HepG2 (cell line): ENCODE measurements around the gene PRR23C. TPM values are rescaled to one million over a fixed set of nuclear protein-coding genes. Genes with fewer than 3 reads are reported as not detected.

ENCODE experiments used
- ATAC-seq: fragments of 200-7000 bp; cut with Tn5 transposase; 3 replicates; pipeline ENCODE4 v1.9.1; 2020; ENCODE audit warnings: mild to moderate bottlenecking, moderate library complexity
- BruUV-seq: library from RNA; stranded (reverse); fragments of 400-500 nt; replicated peaks from 2 replicates; lab custom pipeline; 2021; lab: Mats Ljungman, UMichigan
- CTCF ChIA-PET: fragments of 300-600 bp; formaldehyde crosslinking; extraction: SDS; loops from one replicate; lab custom pipeline; 2021; ENCODE audit warnings: low total read pairs, inconsistent platforms, low intra/inter-chr PET ratio; lab: Yijun Ruan, JAX
- POLR2A ChIA-PET: fragments of 350-600 bp; sonication (Branson Sonifier 250); formaldehyde crosslinking; loops from one replicate; lab custom pipeline; 2020; ENCODE audit warnings: antibody characterized with exemption, inconsistent platforms; lab: Yijun Ruan, JAX
- DNase-seq: peaks from one replicate; pipeline ENCODE4 v3.0.0-alpha.2; 2015; ENCODE audit warnings: low spot score
- FAIRE-seq: peaks from 3 replicates; lab custom pipeline; 2011; peaks lifted over from hg19 to GRCh38; lab: Jason Lieb, UNC
- H2AFZ ChIP-seq: one replicate; pipeline ENCODE4 v1.6.1; 2011; ENCODE audit warnings: low read length, inconsistent platforms
- H3K27ac ChIP-seq: fragments of 300-600 bp; 3 replicates; pipeline ENCODE4 v1.8.0; 2011; ENCODE audit warnings: mixed run types, mild to moderate bottlenecking, mixed read lengths, low read length, inconsistent platforms; ENCODE audit not compliant: insufficient read depth; ENCODE audit errors: extremely low read length
- H3K27me3 ChIP-seq, 2 experiments: fragments of 200-600 bp in 1 of 2; 2 replicates in 1 of 2; 3 replicates in 1 of 2; pipeline versions ENCODE4 v1.6.0 to v1.8.0; 2011; ENCODE audit warnings: low read length in 2 of 2, mild to moderate bottlenecking in 2 of 2, moderate library complexity in 2 of 2, inconsistent platforms in 1 of 2; ENCODE audit not compliant: insufficient read depth in 2 of 2, control insufficient read depth in 1 of 2
- H3K36me3 ChIP-seq, 2 experiments: fragments of 200-600 bp in 1 of 2; replicated peaks in 1 of 2; 2 replicates in 1 of 2; 3 replicates in 1 of 2; pipeline versions ENCODE4 v1.5.1 to v1.8.0; 2011; ENCODE audit warnings: low read length in 2 of 2, inconsistent platforms in 1 of 2; ENCODE audit not compliant: insufficient read depth in 2 of 2, control insufficient read depth in 1 of 2
- H3K4me1 ChIP-seq: 2 replicates; pipeline ENCODE4 v1.5.1; 2012; ENCODE audit warnings: low read length, inconsistent platforms; ENCODE audit not compliant: insufficient read depth
- H3K4me2 ChIP-seq: 2 replicates; pipeline ENCODE4 v1.6.0; 2011; ENCODE audit warnings: low read depth, low read length, inconsistent platforms
- H3K4me3 ChIP-seq, 3 experiments: fragments of 200-600 bp in 1 of 3; sonication (generic), shearing (Covaris generic) in 1 of 3; replicated peaks in 1 of 3; 2 replicates each; pipeline ENCODE4 v1.5.1; 2011 to 2016; ENCODE audit warnings: low read length in 3 of 3, inconsistent platforms in 2 of 3, low read depth in 2 of 3, mild to moderate bottlenecking in 2 of 3, control low read depth in 1 of 3, mixed read lengths in 1 of 3; ENCODE audit not compliant: insufficient read depth in 1 of 3
- H3K79me2 ChIP-seq: one replicate; pipeline ENCODE4 v1.6.1; 2011; ENCODE audit warnings: low read length, inconsistent platforms; ENCODE audit not compliant: insufficient read depth
- H3K9ac ChIP-seq: 2 replicates; pipeline ENCODE4 v1.6.0; 2011; ENCODE audit warnings: mild to moderate bottlenecking, low read depth, low read length, inconsistent platforms; ENCODE audit not compliant: insufficient read depth
- H3K9me3 ChIP-seq: 2 replicates; pipeline ENCODE4 v1.5.1; 2012; ENCODE audit warnings: mild to moderate bottlenecking, low read length
- H4K20me1 ChIP-seq: 2 replicates; pipeline ENCODE4 v1.6.0; 2011; ENCODE audit warnings: inconsistent platforms, mild to moderate bottlenecking, low read length, moderate library complexity; ENCODE audit not compliant: insufficient read depth
- ADNP ChIP-seq: sonication (generic); formaldehyde crosslinking; IDR thresholded peaks from 2 replicates; pipeline ENCODE4 v1.4.0; 2020; ENCODE audit warnings: missing genetic modification reagents
- AGO2 ChIP-seq: fragments of 200-400 bp; formaldehyde crosslinking; optimal IDR thresholded peaks from 2 replicates; pipeline ENCODE3; 2017; ENCODE audit warnings: mild to moderate bottlenecking, low read depth, low read length, moderate library complexity
- ASH2L ChIP-seq: fragments of 300-600, 200-600 bp; sonication (generic); IDR thresholded peaks from 2 replicates; pipeline ENCODE4 v1.7.0; 2017; ENCODE audit warnings: low read depth, mild to moderate bottlenecking, moderate library complexity, mixed read lengths, low read length; ENCODE audit not compliant: insufficient read length
- FOXO1 ChIP-seq: sonication (generic); formaldehyde crosslinking; IDR thresholded peaks from 2 replicates; pipeline ENCODE4 v1.4.0; 2020; ENCODE audit warnings: missing genetic modification reagents
- HMG20B ChIP-seq: conservative IDR thresholded peaks from 2 replicates; pipeline ENCODE4 v1.6.1; 2016; ENCODE audit warnings: missing genetic modification reagents, missing compliant biosample characterization
- KDM1A ChIP-seq: IDR thresholded peaks from 2 replicates; pipeline ENCODE4 v1.6.1; 2016; ENCODE audit warnings: missing compliant biosample characterization
- KDM3A ChIP-seq: IDR thresholded peaks from 2 replicates; pipeline ENCODE4 v1.6.1; 2018; ENCODE audit warnings: low read depth, missing compliant biosample characterization
- MYPOP ChIP-seq: sonication (generic); formaldehyde crosslinking; IDR thresholded peaks from 2 replicates; pipeline ENCODE4 v1.8.1; 2023; ENCODE audit warnings: mild to moderate bottlenecking, moderate library complexity, missing genetic modification reagents
- NFE2L1 ChIP-seq: sonication (generic); formaldehyde crosslinking; IDR thresholded peaks from 2 replicates; pipeline ENCODE4 v1.4.0; 2020; ENCODE audit warnings: missing genetic modification reagents, mild to moderate bottlenecking, borderline replicate concordance
- NFKBIZ ChIP-seq: IDR thresholded peaks from 2 replicates; pipeline ENCODE4 v1.6.1; 2018; ENCODE audit warnings: missing genetic modification reagents, missing compliant biosample characterization
- POLR2G ChIP-seq: fragments of 200-400 bp; formaldehyde crosslinking; IDR thresholded peaks from 2 replicates; pipeline ENCODE4 v1.6.1; 2018; ENCODE audit warnings: mild to moderate bottlenecking, low read depth, low read length, moderate library complexity
- SETDB1 ChIP-seq: sonication (generic); formaldehyde crosslinking; IDR thresholded peaks from 2 replicates; pipeline ENCODE4 v1.5.1; 2020; ENCODE audit warnings: missing genetic modification reagents, mild to moderate bottlenecking, borderline replicate concordance
- ZFP1 ChIP-seq: IDR thresholded peaks from 2 replicates; pipeline ENCODE4 v1.6.1; 2016
- ZFP37 ChIP-seq: sonication (generic); formaldehyde crosslinking; IDR thresholded peaks from 2 replicates; pipeline ENCODE4 v1.4.0; 2020; ENCODE audit warnings: missing genetic modification reagents, borderline replicate concordance
- ZNF513 ChIP-seq: sonication (generic); formaldehyde crosslinking; conservative IDR thresholded peaks from 2 replicates; pipeline ENCODE4 v1.5.0; 2020; ENCODE audit warnings: missing genetic modification reagents
- ZNF530 ChIP-seq: sonication (generic); formaldehyde crosslinking; IDR thresholded peaks from 2 replicates; pipeline ENCODE4 v1.5.0; 2020; ENCODE audit warnings: low read depth, mild to moderate bottlenecking, missing genetic modification reagents
- ZNF773 ChIP-seq: sonication (generic); formaldehyde crosslinking; IDR thresholded peaks from 2 replicates; pipeline ENCODE4 v1.4.0; 2020; ENCODE audit warnings: missing genetic modification reagents, borderline replicate concordance
- ZSCAN9 ChIP-seq: IDR thresholded peaks from 2 replicates; pipeline ENCODE4 v1.6.1; 2016; ENCODE audit warnings: borderline replicate concordance
- WGBS: methylation state at CpG from one replicate; pipeline ENCODE4 v1.1.6; 2017; ENCODE audit warnings: low lambda C conversion rate; 5-methylcytosine and 5-hydroxymethylcytosine counted together
- in situ Hi-C: cut with HindIII; loops from 2 replicates; pipeline ENCODE4 v1.10.0; 2017; ENCODE audit warnings: low pct_unique_long_range_greater_than_20kb; ENCODE audit not compliant: extremely low pct_ligation_motif_present
- intact Hi-C: fragments of 100-400 bp; cut with micrococcal nuclease; formaldehyde crosslinking; loops from one replicate; pipeline ENCODE4 v1.10.0; 2022; ENCODE audit not compliant: unreplicated experiment
- polyA plus RNA-seq, 8 experiments: library from polyadenylated mRNA; depleted of rRNA in 3 of 8; stranded (reverse) in 7 of 8; unstranded in 1 of 8; fragments of >200 nt; fragmentation: Illumina TruSeq in 4 of 8; extraction: Trizol in 4 of 8; gene quantifications; 2 replicates each; pipeline versions ENCODE4 v1.2.1 to v1.2.3, GENCODE V29; 2011 to 2016; ENCODE audit warnings: low read depth in 4 of 8, missing spikeins in 1 of 8, mixed read lengths in 1 of 8; ENCODE audit not compliant: insufficient read depth in 1 of 8
- total RNA-seq, 5 experiments: library from RNA; depleted of rRNA; stranded (reverse); fragments of >200 nt; fragmentation: Illumina TruSeq; extraction: Trizol; gene quantifications; 2 replicates each; pipeline ENCODE4 v1.2.3, GENCODE V29; 2016; ENCODE audit warnings: low read depth in 1 of 5

The PRR23C gene
- total and polyA plus RNA-seq, 2 of the 13 experiments (the other 11 are each of a cell fraction or from before 2014, with no cell fraction given), result not detected

GRCh38 chr3:139087621-139088020 lies 42.9 kb upstream of the PRR23C start:
- no peak for DNase-seq
- no peaks in the 10 kb centered on the region for H3K4me1 ChIP-seq
- H3K36me3 ChIP-seq, result no peaks in the 10 kb centered on the region
- BruUV-seq, result no TSS peak
- H2AFZ ChIP-seq, result no peak overlapping the region
- H3K9me3 ChIP-seq, result no peaks in the 10 kb centered on the region
- H3K4me3 ChIP-seq, result no peak overlapping the region
- no peaks in the 10 kb centered on the region for H4K20me1 ChIP-seq
- no peak overlapping the region for H3K9ac ChIP-seq
- no peak for ATAC-seq
- no peak overlapping the region for H3K27ac ChIP-seq
- no peak overlapping the region for H3K4me2 ChIP-seq
- no peak for FAIRE-seq
- no peaks in the 10 kb centered on the region; a peak in 1 of 5 replicates for H3K27me3 ChIP-seq
- under 1% methylated on average over 4 of the region's 4 CpGs for WGBS
- in situ Hi-C loops (no loop called here), intact Hi-C loops (no loop called here)
- H3K79me2 ChIP-seq, result no peaks in the 10 kb centered on the region
- ChIA-PET POLR2A (no interaction called here), CTCF (no interaction called here)
- no peak for TF ChIP-seq ZSCAN9 (CRISPR knock-in tag)
- no peak for TF ChIP-seq KDM1A (CRISPR knock-in tag)
- TF ChIP-seq NFE2L1 (CRISPR knock-in tag), result no peak
- TF ChIP-seq ZNF530 (CRISPR knock-in tag), result no peak
- no peak for TF ChIP-seq HMG20B (CRISPR knock-in tag)
- no peak for TF ChIP-seq ADNP (CRISPR knock-in tag)
- no peak for TF ChIP-seq AGO2
- TF ChIP-seq SETDB1 (CRISPR knock-in tag), result no peak
- TF ChIP-seq ASH2L, result no peak

- no peak overlapping the region for H3K27ac ChIP-seq
- H3K9me3 ChIP-seq, result no peaks in the 10 kb centered on the region
- intact Hi-C loops (no loop called here), in situ Hi-C loops (no loop called here)
- no peak overlapping the region for H3K4me2 ChIP-seq
- no peak for ATAC-seq
- no peak overlapping the region for H3K9ac ChIP-seq
- H4K20me1 ChIP-seq, result no peaks in the 10 kb centered on the region
- no peaks in the 10 kb centered on the region for H3K79me2 ChIP-seq
- DNase-seq, result no peak
- no peaks in the 10 kb centered on the region for H3K4me1 ChIP-seq
- no peak overlapping the region for H2AFZ ChIP-seq
- H3K4me3 ChIP-seq, result no peak overlapping the region
- ChIA-PET CTCF (no interaction called here), POLR2A (no interaction called here)
- no TSS peak for BruUV-seq
- H3K36me3 ChIP-seq, result no peaks in the 10 kb centered on the region
- no peak for FAIRE-seq
- H3K27me3 ChIP-seq, result no peaks in the 10 kb centered on the region; a peak in 1 of 5 replicates
- TF ChIP-seq ZFP37, result no peak
- no peak for TF ChIP-seq ZNF773 (CRISPR knock-in tag)
- TF ChIP-seq POLR2G, result no peak
- no peak for TF ChIP-seq ZNF513
- no peak for TF ChIP-seq KDM3A (CRISPR knock-in tag)
- no peak for TF ChIP-seq ZFP1 (CRISPR knock-in tag)
- no peak for TF ChIP-seq NFKBIZ (CRISPR knock-in tag)
- TF ChIP-seq MYPOP, result no peak
- TF ChIP-seq FOXO1, result no peak
These were observed 39.5 kb upstream of the PRR23C start for GRCh38 chr3:139084176-139084575.
